Activated CD4-positive, alpha-beta T cell treated with anti-CD3 and anti-CD28 coated beads, Interleukin-2, amount 50 U/mL, for 4 hours (primary cell): ENCODE measurements around the gene C19orf38.
"Not testable (repeated sequence)": the region's sequence is repeated elsewhere in the genome, so short reads cannot be mapped to it uniquely, and the experiment has no call there.

ENCODE experiments used
- DNase-seq, 2 experiments: peaks; one replicate each; pipeline ENCODE4 v3.0.0-alpha.2; 2020

C19orf38 gene

DNA sequence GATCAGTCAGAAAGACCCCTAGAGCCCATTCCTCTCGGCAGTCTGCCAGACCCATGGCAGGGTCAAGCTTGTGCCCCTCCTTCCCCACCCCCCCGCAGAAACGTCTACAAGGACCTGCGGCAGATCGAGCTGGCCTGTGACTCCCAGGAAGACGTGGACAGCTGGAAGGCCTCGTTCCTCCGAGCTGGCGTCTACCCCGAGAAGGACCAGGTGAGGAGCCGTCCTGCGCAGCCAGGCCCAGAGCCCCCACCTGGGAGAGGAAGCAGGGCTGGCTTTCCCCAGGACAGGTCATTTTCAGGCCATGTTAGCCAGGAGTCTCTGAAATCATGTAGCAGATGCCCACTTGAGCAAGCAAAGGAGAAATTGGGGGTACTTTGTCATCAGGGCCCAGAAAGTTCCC, 24.5 kb upstream of the C19orf38 start:
- no peak for DNase-seq

GRCh38 chr19:10826231-10826630, 22.0 kb upstream of the C19orf38 start:
- DNase-seq, result no peak

DNA sequence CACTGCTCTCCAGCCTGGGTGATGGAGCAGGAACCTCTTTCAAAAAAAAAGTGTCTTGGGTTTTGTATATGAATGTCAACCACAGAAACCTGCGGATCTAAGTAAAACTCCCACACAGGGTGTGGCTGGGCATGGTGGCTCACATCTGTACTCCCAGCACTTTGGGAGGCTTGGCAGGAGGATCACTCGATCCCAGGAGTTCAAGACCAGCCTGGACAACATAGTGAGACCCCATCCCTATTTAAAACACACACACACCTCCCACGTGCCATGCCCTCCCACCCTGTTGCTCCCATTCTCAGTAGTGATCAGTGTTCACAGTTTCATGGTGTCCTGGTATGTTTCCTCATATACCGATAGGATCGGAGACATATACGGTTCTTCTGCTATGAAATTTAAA, 21.4 kb upstream of the C19orf38 start:
- DNase-seq, result no peak

DNA sequence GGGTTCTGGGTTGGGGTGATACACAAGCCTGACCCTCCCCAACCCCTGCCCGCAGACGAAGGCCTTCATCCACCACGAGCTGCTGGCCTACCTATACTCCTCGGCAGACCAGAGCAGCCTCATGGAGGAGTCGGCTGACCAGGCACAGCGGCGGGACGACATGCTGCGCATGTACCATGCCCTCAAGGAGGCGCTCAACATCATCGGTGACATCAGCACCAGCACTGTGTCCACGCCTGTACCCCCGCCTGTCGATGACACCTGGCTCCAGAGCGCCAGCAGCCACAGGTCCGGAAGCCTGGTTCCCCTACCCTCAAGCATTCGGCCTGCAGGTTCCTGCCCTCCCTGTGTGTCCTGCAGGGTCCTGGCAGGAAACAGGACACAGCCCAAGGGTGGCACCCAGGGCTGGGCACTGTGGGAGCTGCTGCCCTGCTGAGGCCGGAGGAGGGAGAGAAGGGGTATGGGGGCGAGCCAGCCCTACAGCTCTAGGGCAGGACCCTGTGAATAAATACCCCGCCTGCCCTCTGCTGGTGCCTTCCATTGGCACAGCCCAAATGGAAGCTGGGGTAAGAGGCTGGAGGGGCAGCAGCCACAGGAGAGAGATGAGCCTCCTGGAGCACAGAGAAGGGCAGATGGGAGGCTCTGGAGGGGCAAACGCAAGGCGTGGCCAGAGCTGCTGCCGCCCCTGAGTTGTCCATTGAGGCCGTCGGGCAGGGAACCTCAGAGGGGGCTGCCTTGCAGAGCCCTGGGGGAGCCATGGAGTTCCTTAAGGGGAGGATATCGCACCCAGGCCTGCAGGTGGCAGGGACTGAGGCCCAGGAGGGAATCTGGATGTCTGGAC, 19.0 kb upstream of the C19orf38 start:
- DNase-seq, result no peak

- no peak for DNase-seq
These were observed 18.2 kb upstream of the C19orf38 start for GRCh38 chr19:10829967-10830366.

- no peak for DNase-seq
These were observed 17.8 kb upstream of the C19orf38 start for GRCh38 chr19:10830370-10830769.

DNA sequence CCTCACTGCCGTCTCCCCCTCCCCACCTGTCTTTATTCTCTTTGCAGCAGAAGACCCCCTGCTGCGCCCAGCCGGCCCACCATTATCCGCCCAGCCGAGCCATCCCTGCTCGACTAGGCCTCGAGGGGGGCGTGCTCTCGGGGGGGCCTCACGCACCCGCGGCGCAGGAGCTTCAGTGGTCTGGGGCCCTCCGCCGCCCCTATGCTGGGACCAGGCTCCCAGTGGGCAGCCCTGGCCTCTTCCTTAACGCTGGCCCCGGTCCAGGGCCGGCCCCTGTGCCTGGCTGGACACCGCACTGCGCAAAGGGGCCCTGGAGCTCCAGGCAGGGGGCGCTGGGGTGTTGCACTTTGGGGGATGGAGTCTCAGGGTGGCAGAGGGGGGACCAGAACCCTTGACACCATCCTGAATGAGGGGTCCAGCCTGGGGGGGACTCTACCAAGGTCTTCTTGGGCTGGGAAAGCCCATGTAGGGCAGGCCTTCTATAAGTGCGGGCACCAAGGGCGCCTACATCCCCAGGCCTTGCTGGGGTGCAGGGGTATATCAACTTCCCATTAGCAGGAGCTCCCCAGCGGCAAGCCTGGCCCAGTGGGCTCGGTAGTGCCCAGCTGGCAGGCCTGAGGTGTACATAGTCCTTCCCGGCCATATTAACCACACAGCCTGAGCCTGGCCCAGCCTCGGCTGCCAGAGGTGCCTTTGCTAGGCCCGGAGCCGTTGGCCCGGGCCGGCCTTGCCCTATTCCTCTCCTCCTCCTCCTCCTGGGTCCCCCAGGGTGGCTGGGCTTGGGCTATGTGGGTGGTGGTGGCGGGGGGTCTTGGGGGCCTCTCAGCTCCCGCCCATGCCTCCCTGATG, 17.1 kb upstream of the C19orf38 start:
- DNase-seq, result no peak

DNA sequence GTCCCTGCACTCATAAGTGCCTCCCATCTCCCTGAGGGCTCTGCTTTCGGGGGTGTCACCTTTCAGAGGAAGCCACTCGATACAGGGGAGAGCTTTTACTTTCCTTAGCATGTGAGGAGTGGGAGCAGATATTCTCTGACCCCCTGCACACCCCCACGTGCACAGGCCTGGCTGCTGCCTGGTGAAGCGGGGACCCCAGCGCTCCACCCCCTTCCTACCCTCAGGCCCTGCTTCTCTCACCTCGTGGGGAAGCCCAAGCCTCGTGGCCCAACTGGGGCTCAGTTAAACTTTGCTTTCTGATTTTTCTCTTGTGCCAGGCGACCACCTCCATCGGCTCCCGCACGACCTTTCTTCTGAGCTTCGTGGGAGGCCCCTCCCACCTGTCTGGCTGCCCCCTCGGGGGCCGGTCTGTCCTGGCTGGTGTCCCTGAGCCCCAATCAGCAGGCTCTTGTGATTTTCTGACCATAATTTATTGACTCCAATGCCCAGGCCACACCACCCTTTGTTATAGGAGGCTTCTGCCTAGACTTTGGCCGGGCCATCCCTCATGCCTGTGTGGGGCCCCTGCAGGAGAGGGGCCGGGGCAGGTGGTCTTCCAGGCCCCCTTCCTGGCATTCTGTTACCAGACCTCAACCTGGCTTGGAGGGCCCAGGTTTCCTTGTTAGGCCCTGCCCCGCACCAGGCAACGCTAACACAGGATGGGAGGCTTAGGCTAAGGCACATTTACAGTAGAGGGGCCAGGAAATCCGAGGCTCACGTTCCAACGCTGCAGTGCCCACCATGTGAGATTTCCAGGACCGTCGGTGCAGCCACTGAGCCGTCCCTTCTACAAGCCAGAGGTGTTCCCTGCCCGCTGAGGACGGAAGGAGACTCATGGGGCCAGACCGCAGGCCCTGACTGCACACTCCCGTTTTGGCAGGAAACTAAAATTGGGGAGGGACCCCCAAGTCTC, 16.0 kb upstream of the C19orf38 start:
- DNase-seq, result no peak

DNA sequence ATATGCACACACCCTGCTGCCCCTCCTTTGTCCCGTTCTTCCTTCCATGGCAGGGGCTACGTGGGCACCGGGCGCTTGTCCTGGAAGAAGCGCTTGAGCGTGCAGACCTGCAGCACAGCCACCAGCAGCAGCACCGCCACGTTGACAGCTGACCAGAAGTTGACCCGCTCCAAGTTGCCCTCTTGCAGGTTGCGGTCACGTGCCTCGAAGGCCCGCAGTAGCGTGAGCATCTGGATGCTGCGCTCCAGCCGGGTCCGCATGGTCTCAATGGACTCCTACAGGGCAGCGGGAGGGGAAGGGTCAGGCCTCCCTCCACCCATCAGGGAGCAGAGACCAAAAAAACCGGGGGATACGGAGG, 15.3 kb upstream of the C19orf38 start:
- no peak for DNase-seq

- DNase-seq, result no peak
These were observed 13.0 kb upstream of the C19orf38 start for GRCh38 chr19:10835089-10835753.

- DNase-seq, result peak; percentile 92 to 94
These were observed 12.3 kb upstream of the C19orf38 start, which contains the start of gene TMED1 for GRCh38 chr19:10835754-10836478. Gene TMED1, minus strand, starts transcription at chr19:10836212. Its CDS starts 21 bp downstream, at chr19:10836191.

DNA sequence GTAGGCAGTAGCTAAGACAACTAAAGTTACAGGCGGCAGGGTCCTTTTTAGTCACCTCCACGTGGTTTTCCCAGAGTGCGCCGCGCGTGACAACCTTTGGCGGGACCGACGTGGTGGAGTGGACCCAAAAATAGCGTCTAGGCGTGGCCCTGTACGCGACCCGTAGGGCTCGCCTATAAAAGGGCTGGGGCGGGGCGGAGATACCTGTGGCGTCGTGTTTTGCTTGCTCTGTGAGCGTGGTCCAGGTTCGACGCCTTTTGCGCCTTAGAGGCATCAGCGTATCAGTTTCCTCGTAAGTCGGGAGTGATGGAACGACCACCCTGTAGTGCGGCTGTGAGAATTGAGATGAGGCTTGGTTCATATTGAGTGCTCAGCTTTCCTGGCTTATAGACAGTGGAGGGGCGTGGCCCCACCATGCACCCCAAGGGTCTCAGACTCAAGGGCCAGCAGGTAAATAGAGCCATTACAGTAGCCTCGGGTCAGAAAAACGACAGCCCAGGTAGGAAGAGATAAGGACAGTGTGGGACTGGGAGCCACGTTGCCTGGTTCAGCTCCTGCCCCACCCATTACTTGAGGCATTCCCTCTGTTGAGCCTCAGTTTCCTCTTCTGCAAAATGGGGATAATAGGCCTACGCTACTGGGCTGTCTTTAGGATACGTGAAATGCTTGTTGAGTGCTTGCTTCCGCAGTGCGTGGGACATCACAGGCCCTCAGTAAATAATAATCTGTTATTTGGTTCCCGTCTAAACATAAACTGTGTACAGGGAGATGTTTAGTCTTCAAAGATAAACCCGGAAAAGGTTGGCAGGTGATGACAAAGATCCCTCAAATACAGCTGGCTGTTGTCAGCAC, 11.5 kb upstream of the C19orf38 start:
- peak; percentile 73 to 75 for DNase-seq

DNA sequence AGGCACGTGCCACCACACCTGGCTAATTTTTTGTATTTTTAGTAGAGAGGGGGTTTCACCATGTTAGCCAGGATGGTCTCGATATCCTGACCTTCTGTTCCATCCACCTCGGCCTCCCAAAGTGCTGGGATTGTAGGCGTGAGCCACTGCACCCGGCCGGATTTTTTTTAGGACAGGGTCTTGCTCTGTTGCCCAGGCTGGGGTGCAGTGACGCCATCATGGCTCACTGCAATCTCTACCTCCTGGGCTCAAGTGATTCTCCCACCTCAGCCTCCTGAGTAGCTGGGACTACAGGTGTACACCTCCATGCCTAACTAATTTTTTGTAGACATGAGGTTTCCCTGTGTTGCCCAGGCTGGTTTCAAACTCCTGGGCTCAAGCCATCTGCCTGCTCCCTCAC, 10.6 kb upstream of the C19orf38 start:
- not testable (repeated sequence) for DNase-seq

DNA sequence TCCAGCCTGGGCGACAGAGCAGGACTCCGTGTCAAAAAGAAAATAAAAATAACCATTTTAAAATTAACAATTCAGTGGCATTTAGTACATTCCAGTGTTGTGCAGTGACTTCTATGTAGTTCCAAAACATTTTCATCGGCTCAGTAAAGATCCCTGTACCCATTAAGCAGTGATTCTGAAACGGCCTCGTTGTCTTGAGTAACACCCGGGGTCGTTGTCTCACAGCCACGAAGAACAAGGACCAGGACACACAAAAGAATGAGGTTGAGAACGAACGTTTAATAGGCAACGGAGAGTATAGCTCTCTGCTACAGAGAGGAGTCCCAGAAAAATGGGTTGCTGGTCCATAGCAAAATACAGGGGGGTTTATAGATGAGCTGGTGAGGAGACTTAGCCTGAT, 9.8 kb upstream of the C19orf38 start:
- no peak for DNase-seq

DNA sequence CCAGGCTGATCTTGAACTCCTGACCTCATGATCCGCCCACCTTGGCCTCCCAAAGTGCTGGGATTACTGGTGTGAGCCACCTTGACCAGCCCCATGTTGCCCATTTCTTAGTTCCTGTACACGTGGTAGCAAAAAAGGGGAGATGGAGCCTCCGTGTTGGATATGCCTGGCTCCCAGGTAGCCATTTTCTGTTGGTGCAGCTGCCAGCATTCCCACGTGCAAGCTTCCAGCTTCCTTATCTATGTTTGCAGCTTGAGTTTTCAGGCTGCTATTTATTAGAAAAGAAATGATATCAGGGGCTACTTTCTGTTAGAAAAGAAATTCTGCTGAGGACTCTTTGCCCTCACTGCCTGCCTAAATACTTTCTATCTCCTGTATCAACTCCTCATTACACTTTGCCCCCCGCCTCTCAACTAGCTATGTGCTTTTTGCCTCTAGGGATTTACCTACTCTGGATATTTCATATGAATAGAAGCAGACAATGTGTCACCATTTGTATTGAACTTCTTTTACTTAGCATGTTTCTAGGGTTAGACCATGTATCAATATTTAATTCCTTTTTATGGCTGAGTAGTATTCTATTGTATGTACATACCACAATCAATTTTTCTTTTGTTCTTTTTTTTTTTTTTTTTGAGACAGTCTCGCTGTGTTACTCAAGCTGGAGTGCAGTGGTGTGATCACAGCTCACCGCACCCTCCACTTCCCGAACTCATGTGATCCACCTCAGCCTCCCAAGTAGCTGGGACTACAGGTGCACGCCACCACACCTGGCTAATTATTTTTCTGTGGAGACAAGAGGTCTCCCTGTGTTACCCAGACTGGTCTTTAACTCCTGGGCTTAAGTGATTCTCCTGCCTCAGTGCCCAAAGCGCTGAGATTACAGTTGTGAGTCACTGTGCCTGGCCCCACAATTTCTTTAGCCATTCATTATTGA, 8.8 kb upstream of the C19orf38 start:
- DNase-seq, result no peak

DNA sequence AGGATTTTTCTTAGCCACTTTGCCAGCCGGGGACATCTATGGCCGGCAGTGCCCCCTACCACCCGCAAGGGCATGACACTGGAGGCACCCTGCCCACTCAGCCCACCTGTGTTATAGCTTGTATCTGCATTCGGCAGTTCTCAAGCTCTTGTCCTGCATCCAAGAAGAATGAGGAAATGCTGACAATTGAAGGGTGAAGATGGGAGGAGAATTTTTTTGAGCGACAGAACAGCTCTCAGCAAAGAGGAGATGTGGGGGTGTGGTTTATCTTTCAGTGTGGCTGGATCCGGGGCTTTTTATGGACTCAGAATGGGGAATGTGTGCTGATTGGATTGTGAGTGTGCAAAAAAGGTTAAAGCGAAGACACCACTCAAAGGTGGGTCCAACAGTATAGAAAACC, 5.4 kb upstream of the C19orf38 start:
- no peak for DNase-seq

DNA sequence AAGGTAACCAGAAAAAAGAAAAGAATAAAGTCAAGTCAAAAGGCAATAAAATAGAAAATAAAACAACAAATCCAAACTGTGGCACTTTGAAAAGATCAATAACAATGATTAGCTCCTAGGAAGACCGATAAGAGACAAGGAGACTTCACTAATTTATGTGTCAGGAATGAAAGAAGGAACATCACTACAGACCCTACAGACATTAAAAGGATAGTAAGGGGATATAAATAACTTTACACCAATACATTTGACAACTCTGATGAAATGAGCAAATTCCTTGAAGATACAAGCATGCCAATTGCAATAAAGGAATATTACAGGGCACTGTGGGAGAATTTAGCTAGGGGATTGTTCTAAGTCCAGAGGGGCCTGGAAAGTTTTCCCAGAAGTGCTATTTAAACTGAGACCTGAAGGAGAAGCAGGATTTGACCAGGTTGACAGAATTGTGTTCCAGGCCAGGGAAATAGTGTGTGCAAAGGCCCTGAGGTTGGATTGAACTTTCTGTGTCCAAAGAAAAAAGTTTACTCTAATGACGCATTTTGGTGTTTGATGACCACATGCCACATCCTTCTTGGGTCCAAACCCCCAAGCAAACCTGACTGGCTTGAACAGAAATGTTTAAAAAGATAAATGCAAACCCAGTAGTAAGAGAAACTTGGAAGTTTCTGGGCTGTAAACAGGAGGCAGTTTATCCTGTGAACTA, 1.6 kb upstream of the C19orf38 start:
- DNase-seq, result no peak

DNA sequence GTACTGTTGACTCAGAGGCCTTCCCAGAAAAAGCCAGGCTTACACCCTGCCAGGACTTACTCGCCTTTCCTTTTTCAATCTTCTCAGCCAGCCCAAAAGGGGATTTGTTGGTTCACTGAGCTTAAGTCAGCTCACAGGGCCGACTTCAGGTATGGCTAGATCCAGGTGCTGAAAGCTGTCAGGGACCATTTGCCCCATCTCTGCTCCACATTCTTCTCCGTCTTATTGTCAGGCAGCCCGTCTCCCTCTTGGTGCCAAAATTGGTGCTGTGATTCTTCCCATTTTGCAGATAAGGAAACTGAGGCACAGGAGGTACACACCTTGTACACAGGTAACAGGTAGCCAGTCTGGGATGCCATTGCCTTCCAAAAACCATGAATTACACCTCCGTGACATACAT, 2.4 kb downstream of the C19orf38 start:
- no peak for DNase-seq
